ENCODE results near the gene FMNL2.

FMNL2 gene

DNA sequence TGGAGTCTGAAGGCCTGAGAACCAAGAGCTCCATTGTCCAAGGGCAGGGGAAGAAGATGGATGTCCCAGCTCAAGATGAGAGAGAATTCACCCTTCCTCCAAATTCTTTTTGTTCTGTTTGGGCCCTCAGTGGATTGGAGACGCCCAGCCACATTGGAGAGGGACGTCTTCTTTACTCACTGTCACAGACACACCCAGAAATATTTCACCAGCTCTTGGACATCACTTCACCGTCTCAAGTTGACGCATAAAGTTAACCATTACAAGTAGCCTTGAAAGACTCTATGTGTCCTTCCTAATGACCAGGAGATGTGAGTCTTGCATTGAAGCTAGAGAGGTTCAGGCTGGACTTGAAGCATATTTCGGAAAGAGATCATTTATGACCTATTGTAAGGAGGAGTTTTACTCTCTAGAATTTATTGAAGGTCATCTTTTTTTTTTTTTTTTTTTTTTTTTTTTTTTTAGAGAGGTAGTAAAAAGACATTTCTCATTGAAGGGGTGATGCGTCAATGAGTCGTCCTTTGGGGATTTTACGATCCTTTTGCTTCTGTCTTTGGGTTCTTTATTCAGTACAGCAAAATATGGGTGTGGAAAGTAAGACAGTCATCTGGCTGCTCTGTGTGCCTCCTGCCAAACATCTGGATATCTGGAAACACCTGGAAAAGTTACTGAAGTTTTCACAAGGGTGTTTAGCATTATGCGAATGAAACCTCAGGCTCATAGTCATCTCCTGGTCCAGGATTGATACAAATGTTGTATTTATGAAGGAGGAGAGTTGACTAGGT, 264.2 kb downstream of the FMNL2 start:
- intact Hi-C loops (cut with DNase I): no loop called here
- DNase-seq: peak in 1 of 42 donors; percentile 32

DNA sequence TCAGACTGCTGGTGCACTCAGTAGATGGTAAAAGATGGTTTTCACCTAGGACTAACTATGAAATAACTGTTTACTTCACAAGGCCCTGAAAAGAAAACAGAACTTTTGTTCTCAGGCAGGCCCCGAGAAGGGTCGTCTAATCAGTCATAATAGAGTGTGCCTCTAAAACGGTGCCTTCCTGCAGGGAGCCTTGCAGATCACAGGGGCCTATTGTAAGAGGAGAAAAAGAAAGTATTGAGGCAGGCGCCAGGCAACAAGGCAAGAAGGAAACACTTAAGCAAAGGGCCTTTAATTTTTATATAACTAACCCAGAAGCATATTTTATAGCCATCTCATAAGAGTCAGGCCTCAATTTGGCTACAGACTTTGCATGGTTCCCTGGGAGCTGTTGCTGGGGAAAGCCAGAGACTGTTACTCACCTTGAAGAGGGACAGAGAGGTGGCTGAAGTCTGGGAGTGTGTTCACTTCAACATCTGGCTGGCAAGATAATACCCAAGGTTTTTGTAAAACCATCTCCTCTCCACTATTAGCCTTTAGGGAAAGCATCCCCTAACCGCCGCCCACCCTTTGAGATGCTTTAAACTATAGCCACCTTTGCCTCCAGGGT, 265.2 kb downstream of the FMNL2 start:
- peak in 1 of 42 donors; percentile 59 for DNase-seq
- intact Hi-C loops (cut with DNase I): no loop called here

DNA sequence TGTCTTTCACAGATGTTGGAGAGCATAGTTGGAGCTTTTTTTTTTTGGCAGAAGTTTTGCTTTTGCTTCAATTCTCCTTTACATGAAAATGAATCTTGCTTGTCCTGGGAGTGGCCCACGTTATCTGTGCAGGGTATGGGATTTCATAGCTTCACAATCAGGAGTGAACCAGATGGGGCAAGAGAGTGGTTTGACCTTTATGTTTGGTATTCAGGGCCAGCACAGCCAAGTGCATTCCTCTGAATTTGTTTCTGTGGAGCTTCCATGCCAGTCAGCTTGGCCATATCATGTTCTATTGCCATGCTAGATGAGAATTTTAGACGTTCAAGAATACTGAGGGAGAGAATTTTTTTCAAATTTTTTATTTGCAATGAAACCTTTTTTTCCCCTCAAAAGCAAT, 265.7 kb downstream of the FMNL2 start:
- intact Hi-C loops (cut with DNase I): no loop called here
- DNase-seq: no peak

DNA sequence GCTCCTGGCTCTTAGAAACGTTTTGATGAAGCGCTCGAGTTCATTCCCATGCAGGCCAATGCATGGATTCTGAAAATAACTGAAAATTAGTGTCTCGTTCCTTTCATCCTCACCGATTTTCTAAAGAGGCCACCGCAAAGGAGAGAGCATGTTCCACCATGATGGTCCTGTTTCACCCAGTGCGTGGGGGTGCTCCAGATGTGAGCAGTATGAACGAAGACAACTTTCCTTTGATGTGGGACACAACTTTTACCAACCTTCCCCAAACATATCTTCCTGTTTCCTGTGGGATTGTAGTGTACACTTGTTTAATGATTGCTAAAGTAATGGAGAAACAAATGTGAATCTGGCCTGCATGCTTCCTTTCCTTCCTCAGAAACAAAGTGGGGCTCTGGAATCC, 267.8 kb downstream of the FMNL2 start:
- DNase-seq: no peak
- intact Hi-C loops (cut with DNase I): no loop called here

DNA sequence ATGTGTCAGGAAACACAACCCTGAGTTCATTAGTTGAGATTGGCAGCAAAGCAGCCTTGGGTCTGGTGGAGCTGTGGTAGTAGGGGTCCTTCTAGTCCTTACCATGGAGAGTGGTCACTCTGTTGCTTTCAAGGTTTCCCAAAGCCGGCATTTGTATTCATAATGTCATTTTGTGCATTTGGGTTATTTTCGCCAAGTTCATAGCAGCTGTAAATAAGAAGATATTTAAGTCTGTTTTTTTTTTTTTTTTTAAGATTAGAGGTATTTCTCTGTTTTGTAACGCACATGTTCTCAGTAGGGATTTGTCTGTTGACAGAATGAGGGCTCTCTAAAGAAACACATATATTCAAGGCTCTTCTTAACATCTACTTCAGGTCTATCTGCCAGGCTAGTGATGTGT, 268.2 kb downstream of the FMNL2 start:
- no peak for DNase-seq
- intact Hi-C loops (cut with DNase I): no loop called here

DNA sequence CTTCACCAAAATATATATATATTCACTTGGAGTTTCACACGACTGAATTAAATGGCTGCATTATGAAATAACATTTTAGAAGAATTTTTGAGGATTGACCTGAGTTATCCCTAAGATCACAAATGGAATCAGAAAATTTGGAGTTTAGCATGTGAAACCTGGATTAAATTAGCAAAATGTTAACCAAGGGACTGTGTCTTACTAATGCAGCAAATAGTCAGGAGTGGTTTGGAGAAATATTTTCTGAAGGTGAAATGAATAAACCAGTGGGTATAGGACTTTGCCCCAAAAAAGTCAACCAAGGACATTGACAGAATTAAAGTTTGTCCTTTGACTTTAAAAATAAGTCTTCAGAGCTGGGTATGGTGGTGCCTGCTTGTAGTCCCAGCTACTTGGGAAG, 271.1 kb downstream of the FMNL2 start:
- DNase-seq: peak in 1 of 42 donors; percentile 20
- intact Hi-C loops (cut with DNase I): no loop called here

DNA sequence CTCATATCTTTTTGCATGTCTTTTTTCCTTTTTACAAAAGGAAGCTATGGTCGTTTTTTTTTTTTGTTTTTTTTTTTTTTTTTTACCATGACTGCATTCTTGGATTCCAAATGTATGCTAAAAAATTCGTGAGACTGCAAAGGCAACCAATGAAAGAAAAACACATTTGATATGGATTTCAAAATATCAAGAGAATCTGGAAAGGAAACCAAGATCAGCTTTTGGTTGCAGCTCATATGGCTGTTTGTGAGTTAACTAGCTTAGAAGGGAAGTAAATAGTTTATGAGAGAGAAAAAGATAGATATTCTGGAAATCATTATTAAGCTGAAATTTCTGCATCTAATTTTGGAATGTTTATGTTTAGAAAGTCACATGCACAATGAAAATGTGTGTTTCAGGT, 272.0 kb downstream of the FMNL2 start:
- intact Hi-C loops (cut with DNase I): no loop called here
- no peak for DNase-seq

DNA sequence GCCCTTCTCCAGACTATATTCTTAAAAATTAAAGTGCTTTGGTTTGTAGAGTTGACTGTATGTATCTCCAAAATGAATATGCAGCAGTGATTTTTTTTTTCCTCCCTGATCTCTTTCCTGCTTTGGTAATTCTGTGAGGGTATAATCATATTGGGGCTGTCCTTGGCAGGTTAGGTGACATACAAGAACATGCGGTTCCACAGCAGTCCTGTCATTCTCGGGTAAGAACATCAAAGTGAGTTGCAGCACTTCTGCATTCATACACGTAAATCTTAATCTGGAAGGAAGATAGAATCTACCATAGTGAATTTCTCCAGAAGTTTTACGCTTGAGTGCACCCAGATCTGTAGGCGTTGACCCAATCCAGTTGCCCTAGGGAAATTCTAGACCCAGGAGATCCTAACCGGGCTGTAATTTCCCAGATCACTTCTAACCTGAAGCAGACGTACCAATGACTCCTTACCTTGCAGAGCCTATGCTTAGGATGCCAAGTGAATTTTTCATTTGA, 272.9 kb downstream of the FMNL2 start:
- intact Hi-C loops (cut with DNase I): no loop called here
- DNase-seq: peak in 1 of 42 donors; percentile 27

DNA sequence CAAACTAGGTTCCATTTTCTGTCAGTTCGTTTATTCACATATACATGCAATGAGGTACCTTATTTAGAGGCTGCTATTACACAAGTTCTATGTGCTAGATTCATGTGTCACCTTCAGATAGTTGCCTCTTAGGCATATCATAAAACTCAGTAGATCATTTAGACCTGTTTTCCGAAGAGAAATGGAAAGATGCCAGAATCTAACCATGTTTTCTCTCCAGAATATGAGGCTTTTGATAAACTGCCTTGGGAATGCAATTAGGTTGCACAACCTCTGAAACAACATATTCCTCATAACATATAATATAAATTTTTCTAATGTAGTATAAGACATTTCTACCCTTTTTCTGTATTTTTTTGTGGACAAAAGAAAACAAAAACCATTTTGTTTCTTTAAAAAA, 274.2 kb downstream of the FMNL2 start:
- DNase-seq: no peak
- intact Hi-C loops (cut with DNase I): no loop called here

DNA sequence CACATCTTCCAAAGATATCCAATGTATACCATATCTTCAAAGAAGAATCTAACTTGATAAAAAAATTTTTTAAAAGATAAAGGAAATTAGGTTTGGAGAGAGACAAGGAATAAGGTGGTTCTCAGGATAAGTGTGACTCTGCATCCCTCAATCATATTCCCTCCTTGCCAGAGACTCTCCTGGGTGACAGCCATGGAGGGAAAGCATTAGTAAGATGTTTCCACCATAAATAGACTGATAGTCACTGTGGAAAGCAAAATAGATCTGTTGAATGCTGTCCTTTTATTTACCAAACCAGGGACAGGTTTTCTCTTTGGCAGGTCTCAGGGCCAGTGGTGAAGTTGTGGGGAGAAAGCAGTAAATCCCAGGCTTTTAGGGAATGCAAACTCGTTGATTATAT, 274.7 kb downstream of the FMNL2 start:
- intact Hi-C loops (cut with DNase I): no loop called here
- no peak for DNase-seq

DNA sequence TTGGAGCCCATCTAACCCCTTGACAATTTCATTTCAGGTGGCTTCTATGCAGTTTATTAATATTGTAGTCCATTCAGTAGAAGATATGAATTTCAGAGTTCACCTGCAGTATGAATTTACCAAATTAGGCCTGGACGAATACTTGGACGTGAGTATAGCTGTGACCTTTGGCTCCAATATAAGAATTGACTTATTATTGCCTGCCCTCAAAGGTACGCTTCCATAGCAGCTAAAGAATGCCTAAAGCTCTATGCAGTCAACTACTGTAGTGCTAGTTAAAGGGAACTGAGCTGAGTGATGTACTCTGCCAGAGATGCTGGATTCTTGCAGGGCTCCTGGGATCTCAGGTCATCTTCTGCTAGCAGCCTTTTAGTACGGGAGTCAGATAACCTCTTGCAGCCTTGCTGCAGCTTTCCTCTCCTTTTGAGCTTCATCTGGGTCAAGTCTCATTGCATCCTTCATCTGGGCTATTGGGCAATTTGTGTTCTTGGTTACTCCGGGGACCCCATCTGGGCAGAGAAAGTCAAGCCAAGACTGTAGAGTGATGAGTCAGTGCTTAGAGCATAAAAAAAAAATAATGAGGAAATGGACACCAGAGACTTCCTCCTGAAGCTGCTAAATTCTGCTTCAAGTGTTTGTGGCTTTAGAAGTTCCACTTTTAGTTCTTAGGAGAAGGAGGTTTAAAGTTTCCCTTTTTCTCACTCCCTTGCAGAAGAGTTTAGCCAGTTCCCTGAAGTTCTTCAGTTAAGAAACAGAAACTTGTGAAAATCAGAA, 276.7 kb downstream of the FMNL2 start:
- intact Hi-C loops (cut with DNase I): no loop called here
- DNase-seq: peak in 10 of 42 donors; percentile 25 to 61 (median 34)

DNA sequence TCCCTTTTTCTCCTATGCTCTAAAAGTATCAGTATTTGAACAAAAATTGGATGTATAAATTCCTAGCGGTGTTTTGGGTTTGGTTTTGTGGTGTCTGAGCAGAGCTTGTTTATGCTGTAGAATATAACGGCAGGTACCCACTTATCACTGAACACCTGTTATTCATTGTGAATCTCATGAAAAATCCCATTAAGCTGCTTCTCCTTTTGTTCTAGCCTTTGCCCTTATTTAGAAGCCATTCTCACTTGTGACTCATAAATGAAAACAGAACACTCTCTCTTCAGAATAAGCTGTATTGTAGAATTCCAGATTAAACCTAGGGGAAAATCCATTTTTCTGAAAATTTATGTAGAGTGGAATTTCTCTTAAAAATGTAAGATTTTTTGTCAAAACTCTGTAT, 278.3 kb downstream of the FMNL2 start:
- no peak for DNase-seq
- intact Hi-C loops (cut with DNase I): no loop called here

DNA sequence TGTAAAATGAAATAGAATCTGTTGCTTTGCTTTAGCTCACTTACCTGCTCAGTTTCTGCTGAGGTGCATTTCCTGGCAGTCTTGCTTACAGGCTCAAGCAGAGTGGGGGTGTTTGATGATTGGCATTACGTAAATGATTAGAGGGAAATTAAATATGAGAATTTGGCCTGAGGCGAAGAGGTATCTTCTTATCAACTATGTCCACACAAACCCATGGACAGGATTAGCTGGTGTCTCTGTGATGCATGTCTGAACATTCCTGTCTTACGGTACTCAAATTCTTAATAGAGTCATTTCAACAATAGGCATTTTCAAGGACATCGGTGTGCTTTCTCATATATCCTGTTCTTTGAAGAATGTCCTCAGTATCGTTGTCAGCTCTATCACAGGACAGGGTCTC, 280.2 kb downstream of the FMNL2 start:
- intact Hi-C loops (cut with DNase I): no loop called here
- no peak for DNase-seq

DNA sequence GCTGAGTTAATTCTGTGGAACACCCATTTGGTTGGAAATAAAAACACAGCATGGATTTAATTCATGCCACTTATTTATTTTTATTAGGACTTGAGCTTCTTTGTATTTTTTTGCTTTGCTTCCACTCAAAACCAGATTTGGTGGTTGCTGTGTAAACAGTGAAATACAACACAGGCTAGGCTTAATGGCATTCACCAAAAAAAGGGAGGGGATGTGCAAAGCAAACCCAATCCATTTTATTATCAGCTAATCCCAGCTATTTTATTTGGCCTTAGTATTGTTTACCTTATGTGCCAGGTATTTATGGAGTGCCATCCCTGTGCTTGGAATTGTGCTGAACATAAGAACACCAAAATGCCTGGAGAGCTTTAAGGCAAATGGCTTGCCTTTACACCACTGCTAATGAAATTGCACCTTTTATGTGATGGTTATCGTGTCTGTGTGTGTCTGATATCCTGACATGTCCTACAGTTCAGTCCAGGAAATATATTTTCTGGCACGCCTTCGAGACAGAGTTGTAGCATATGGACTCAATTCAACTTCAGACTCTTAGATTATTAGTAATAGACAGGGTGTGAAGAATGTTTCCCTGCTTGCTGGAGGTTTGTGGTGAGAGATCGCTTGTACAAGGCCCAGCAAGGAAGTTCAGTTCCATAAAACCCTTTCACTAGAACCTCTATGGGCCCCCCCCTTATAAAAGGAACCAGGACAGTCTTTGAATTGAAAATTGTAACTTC, 282.6 kb downstream of the FMNL2 start:
- intact Hi-C loops (cut with DNase I): no loop called here
- DNase-seq: peak in 1 of 42 donors; percentile 11

DNA sequence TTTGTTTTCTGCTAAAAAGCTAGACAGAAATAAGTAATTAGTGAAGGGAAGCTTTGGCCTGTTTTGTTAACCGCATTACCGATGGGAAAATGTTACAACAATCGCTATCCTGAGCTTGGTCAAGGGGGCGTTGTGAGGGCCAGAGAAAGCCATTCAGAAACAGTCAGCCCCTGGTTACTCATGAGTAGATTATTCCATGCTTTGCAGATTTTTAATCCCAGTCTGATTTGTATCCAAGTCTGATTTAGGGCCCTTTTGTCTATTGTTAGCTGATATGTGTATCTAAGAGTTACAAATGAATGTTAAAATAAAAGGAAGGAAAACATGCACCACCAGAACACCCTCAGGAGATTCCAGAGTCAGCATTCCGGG, 283.2 kb downstream of the FMNL2 start:
- DNase-seq: peak in 1 of 42 donors; percentile 32
- intact Hi-C loops (cut with DNase I): no loop called here

DNA sequence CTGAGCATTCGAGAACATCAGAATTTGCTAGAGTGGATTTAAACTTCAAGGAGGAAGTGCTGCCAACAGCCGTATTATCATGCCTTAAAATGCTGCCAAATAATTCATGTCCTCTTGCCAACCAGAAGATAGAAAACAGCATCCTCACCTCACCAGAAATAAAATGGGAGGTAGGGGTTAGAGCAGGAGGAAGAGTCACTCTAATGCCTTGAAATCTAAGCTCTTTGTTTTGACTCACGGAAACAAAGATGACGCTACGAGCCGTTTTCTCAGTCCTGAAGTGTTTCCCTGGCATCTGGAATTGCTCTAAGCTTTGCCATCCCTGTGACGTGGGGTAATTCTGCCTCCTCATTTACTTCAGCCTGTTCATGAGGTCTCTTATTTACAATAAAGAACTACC, 285.2 kb downstream of the FMNL2 start:
- intact Hi-C loops (cut with DNase I): loop anchor here (10.0 kb wide), 1 partner anchor 55 kb away; no protein-coding TSS in a partner anchor
- no peak for DNase-seq

DNA sequence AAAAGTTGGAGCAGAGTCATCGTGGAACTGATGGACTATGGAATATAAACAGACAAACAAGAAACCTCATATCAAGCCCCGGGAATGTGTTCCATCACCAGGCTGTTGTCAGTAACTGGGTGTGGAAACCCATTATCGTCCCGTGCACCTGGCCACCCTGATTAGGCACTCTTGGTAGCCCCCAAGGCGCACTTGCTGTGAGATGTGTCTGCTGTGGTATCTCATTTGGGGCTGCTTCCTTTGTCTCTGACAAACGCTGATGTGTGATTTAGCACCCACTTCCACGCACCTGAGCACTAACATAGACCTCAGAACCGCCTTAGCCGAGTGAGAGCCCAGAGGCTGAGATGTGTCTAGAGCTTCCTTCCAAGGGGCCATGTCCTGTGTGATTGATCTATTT, 286.0 kb downstream of the FMNL2 start:
- DNase-seq: no peak
- intact Hi-C loops (cut with DNase I): loop anchor here (10.0 kb wide), 1 partner anchor 56 kb away; no protein-coding TSS in a partner anchor

DNA sequence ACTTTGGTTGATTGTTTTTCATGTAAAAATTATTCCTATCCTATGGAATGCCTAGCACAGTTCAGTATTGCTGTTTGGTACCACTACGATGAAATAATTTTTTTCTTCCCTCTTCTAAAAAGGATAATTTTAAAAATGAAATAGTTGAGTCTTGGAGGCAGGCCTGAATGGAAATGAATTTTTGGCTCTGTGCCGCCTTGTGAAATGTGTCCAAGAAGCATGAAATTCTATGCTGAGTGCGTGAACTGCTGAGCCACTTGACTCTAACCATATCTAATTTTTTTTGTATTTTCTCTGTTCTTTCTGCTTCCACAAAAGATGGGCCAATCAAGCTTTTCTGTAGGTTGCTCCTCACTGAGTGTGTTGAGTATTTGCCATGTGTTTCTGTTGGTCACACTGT, 287.2 kb downstream of the FMNL2 start:
- intact Hi-C loops (cut with DNase I): loop anchor here (10.0 kb wide), 1 partner anchor 57 kb away; no protein-coding TSS in a partner anchor
- DNase-seq: no peak

DNA sequence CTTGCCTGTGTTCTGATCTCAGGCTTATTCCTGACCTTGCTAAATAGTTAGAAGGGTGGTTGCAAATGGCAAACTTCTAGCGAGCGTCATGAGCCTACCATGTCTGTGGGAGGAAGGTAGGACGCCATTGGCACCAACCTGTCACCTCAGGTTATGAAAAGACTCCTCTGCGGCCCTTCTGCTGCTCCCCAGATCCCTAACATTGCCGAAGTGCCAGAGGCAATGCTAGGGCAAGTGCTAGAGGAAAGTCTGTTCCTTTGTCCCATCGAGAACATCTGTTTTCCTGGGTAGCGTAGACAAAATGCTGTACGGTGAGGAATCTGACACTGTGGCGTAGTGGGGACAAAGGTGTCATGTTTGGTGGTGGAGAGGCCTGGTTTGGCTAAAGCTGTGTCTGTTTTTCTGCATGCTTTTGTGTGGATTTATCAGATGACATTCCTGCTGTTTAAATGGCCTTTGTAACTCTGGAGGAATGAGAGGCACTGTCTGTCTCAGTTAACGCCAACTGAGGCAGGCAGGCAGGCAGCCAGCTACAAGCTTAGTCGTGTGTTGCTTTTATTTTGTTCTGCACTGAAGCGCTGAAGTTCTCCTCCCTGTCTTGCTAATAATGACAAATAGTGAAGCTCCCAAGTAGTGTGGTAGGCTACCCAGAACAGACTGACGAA, 288.2 kb downstream of the FMNL2 start:
- intact Hi-C loops (cut with DNase I): loop anchor here (10.0 kb wide), 1 partner anchor 58 kb away; no protein-coding TSS in a partner anchor
- DNase-seq: peak in 1 of 42 donors; percentile 34

Data from head of caudate nucleus (tissue), 42 donors.